KBM-7 (cell line): ENCODE data around the gene DNAJC18.
"Not testable (repeated sequence)": the region's sequence is repeated elsewhere in the genome, so short reads cannot be mapped to it uniquely, and the experiment has no call there.

ENCODE experiments used
- DNase-seq: peaks from one replicate; pipeline ENCODE4 v3.0.0-alpha.2; 2015
- in situ Hi-C: fragments of 300-500 bp; cut with MboI; formaldehyde crosslinking; loops from 2 replicates; pipeline ENCODE4 v1.14.3; 2020; ENCODE audit warnings: low sequenced_read_pairs, low pct_unique_long_range_greater_than_20kb, mixed read lengths

Gene DNAJC18

GRCh38 chr5:139394123-139394653 lies 45.1 kb downstream of the DNAJC18 start:
- in situ Hi-C loops = no loop called here
- no peak for DNase-seq

GRCh38 chr5:139393497-139394122 lies 45.7 kb downstream of the DNAJC18 start:
- in situ Hi-C loops = no loop called here
- no peak for DNase-seq

GRCh38 chr5:139392678-139393496 lies 46.4 kb downstream of the DNAJC18 start:
- in situ Hi-C loops = no loop called here
- peak; percentile 95 for DNase-seq

GRCh38 chr5:139392324-139392677 lies 47.0 kb downstream of the DNAJC18 start:
- in situ Hi-C loops = no loop called here
- no peak for DNase-seq

- in situ Hi-C loops = no loop called here
- no peak for DNase-seq
Observed at GRCh38 chr5:139391570-139392323, 47.6 kb downstream of the DNAJC18 start.

GRCh38 chr5:139390639-139391569 lies 48.4 kb downstream of the DNAJC18 start:
- no peak for DNase-seq
- in situ Hi-C loops = no loop called here

- in situ Hi-C loops = no loop called here
- DNase-seq = peak; percentile 48
Observed at GRCh38 chr5:139389701-139390638, 49.4 kb downstream of the DNAJC18 start, which contains the start of gene MZB1. Gene MZB1, minus strand, starts transcription at chr5:139389913. Its CDS starts 57 bp downstream, at chr5:139389856.

- DNase-seq = peak; percentile 90
- in situ Hi-C loops = no loop called here
Observed at GRCh38 chr5:139388198-139388821, 51.0 kb downstream of the DNAJC18 start.

- in situ Hi-C loops = no loop called here
- DNase-seq = peak; percentile 24
Observed at GRCh38 chr5:139387611-139388197, 51.6 kb downstream of the DNAJC18 start.

GRCh38 chr5:139386956-139387355 lies 52.4 kb downstream of the DNAJC18 start:
- DNase-seq, in situ Hi-C loops: not testable (repeated sequence)

- no peak for DNase-seq
Observed at GRCh38 chr5:139386050-139386438, 53.3 kb downstream of the DNAJC18 start.

GRCh38 chr5:139385061-139386049 lies 54.0 kb downstream of the DNAJC18 start:
- DNase-seq = peak; percentile 29
- in situ Hi-C loops = no loop called here

More at GRCh38 chr5:139386050-139386438, 53.3 kb downstream of the DNAJC18 start:
- in situ Hi-C loops = no loop called here

GRCh38 chr5:139384591-139385051 lies 54.7 kb downstream of the DNAJC18 start:
- in situ Hi-C loops = no loop called here
- DNase-seq = no peak

- DNase-seq = no peak
- in situ Hi-C loops = no loop called here
Observed at GRCh38 chr5:139383993-139384590, 55.2 kb downstream of the DNAJC18 start.

- in situ Hi-C loops = no loop called here
- DNase-seq = no peak
Observed at GRCh38 chr5:139383275-139383992, 55.9 kb downstream of the DNAJC18 start, which contains the start of gene SLC23A1. Gene SLC23A1, minus strand, starts transcription at chr5:139383297. Its CDS starts 44 bp downstream, at chr5:139383253.
